G401.6 (cell line): Measurements from ENCODE around the gene KRT1.

Source experiments
- FAIRE-seq: peaks from 2 replicates; lab custom pipeline; 2012; peaks lifted over from hg19 to GRCh38; lab: Jason Lieb, UNC

KRT1 gene

GRCh38 chr12:52659395-52659794 lies 20.8 kb downstream of the KRT1 start:
- no peak for FAIRE-seq

GRCh38 chr12:52658196-52658595 lies 22.0 kb downstream of the KRT1 start:
- FAIRE-seq = no peak

- no peak for FAIRE-seq
Measured at GRCh38 chr12:52657250-52657902, 22.8 kb downstream of the KRT1 start.

- FAIRE-seq = no peak
Measured at GRCh38 chr12:52656616-52657015, 23.6 kb downstream of the KRT1 start.

GRCh38 chr12:52655720-52656124 lies 24.5 kb downstream of the KRT1 start:
- no peak for FAIRE-seq

GRCh38 chr12:52655251-52655650 lies 25.0 kb downstream of the KRT1 start:
- FAIRE-seq = no peak

GRCh38 chr12:52651726-52652261 lies 28.4 kb downstream of the KRT1 start, which contains the start of gene KRT2:
KRT2 (minus strand) TSS chr12:52652211; CDS start chr12:52652142, 69 bp downstream.
- no peak for FAIRE-seq

- no peak for FAIRE-seq
Measured at GRCh38 chr12:52650520-52651081, 29.6 kb downstream of the KRT1 start.

GRCh38 chr12:52649066-52649465 lies 31.1 kb downstream of the KRT1 start:
- no peak for FAIRE-seq

- FAIRE-seq = no peak
Measured at GRCh38 chr12:52648012-52648550, 32.1 kb downstream of the KRT1 start.

GRCh38 chr12:52647601-52648000 lies 32.6 kb downstream of the KRT1 start:
- no peak for FAIRE-seq

GRCh38 chr12:52646613-52647012 lies 33.6 kb downstream of the KRT1 start:
- no peak for FAIRE-seq

- no peak for FAIRE-seq
Measured at GRCh38 chr12:52645982-52646381, 34.2 kb downstream of the KRT1 start.

- FAIRE-seq = no peak
Measured at GRCh38 chr12:52645120-52645761, 35.0 kb downstream of the KRT1 start.

- FAIRE-seq = no peak
Measured at GRCh38 chr12:52644078-52644415, 36.2 kb downstream of the KRT1 start.

- FAIRE-seq = no peak
Measured at GRCh38 chr12:52643233-52644077, 36.8 kb downstream of the KRT1 start.

- FAIRE-seq = no peak
Measured at GRCh38 chr12:52641468-52641867, 38.7 kb downstream of the KRT1 start.

GRCh38 chr12:52637299-52637698 lies 42.9 kb downstream of the KRT1 start:
- FAIRE-seq = no peak

- no peak for FAIRE-seq
Measured at GRCh38 chr12:52636592-52637258, 43.5 kb downstream of the KRT1 start.

- FAIRE-seq = no peak
Measured at GRCh38 chr12:52636189-52636588, 44.0 kb downstream of the KRT1 start.

- FAIRE-seq = no peak
Measured at GRCh38 chr12:52634266-52635056, 45.7 kb downstream of the KRT1 start.
